ENCODE measurements around the gene UQCR11.

UQCR11 gene

DNA sequence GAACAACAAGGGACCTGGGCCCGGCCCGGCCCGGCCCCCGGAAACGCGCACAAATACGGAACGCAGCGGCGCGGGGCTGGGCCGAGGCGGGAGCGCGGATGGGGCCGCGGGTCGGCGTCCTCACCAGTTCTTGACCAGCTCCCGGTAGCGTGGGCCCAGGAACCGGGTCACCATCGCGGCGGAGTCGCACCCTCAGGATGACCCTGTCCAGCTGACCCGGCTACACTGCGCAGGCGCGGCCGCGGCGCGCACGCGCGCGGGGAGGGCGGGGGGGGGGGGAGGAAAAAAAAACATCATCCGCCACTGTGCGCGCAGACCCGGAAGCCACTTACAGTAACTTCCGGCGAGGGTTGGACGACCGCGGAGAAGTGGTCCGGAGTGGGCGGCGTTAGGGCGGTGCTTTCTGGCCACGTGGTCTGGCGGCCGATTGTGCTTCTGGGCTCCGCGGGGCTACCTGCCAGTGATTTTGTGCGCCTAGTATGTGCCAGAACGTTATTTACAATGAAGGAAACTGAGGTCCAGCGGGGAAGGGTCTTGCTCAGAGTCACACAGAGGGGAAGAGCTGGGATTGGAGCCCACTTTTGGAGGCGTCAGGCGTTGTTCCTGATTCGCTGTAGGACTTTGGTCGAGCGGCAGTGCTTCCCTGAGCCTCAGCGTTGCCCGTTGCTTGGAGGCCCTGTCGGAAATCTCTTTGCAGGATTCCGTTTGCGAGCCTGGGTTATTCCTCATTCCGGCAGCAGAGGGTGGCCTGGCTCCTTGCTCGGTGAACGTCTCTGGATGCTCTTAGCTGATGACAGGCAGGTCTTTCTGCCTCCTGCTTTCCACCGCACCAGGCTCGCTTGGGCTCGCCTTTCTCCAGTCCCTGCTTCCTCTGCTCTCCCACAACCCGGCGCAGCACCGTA is at the start of gene UQCR11:
Gene UQCR11 (minus strand): TSS at position 227 of the 902 bp plus-strand sequence. CDS start 53 bp downstream, at position 174.
- H3K4me2 ChIP-seq (ENCODE audit: insufficient read depth, low read length), result peak within 1 kb of the TSS; percentile 87
- H3K4me3 ChIP-seq (ENCODE audit: low read depth in 1 of 2, low read length in 2 of 2), result peak within 1 kb of the TSS; percentile 100
- H3K9ac ChIP-seq (ENCODE audit: low read depth, low read length), result peak within 1 kb of the TSS; percentile 99
- H3K4me1 ChIP-seq (ENCODE audit: insufficient read depth, low read length), result peaks cover 40% of the 10 kb centered on the region
- H3K27me3 ChIP-seq (ENCODE audit: insufficient read depth, low read length, poor library complexity), result no peaks in the 10 kb centered on the region
- peak within 1 kb of the TSS; percentile 85 for H3K27ac ChIP-seq (ENCODE audit: low read length)
- DNase-seq (peak; percentile 92), ATAC-seq (ENCODE audit: insufficient read depth, low read depth) (peak; percentile 84)
- H3K9me3 ChIP-seq (ENCODE audit: insufficient read depth, low read length, severe bottlenecking), result no peaks in the 10 kb centered on the region
- TF ChIP-seq, protein P1, sequence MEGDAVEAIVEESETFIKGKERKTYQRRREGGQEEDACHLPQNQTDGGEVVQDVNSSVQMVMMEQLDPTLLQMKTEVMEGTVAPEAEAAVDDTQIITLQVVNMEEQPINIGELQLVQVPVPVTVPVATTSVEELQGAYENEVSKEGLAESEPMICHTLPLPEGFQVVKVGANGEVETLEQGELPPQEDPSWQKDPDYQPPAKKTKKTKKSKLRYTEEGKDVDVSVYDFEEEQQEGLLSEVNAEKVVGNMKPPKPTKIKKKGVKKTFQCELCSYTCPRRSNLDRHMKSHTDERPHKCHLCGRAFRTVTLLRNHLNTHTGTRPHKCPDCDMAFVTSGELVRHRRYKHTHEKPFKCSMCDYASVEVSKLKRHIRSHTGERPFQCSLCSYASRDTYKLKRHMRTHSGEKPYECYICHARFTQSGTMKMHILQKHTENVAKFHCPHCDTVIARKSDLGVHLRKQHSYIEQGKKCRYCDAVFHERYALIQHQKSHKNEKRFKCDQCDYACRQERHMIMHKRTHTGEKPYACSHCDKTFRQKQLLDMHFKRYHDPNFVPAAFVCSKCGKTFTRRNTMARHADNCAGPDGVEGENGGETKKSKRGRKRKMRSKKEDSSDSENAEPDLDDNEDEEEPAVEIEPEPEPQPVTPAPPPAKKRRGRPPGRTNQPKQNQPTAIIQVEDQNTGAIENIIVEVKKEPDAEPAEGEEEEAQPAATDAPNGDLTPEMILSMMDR (IDR thresholded peaks at IDR 0.05; ENCODE audit: borderline replicate concordance, extremely low read depth, low read length, poor library complexity, severe bottlenecking), result peak; percentile 89
- TF ChIP-seq EZH2 (IDR thresholded peaks at IDR 0.05; ENCODE audit: borderline replicate concordance, low read depth, low read length, severe bottlenecking), result no peak
- H2AFZ ChIP-seq (ENCODE audit: low read depth, low read length), result peak within 1 kb of the TSS; percentile 89
- peaks cover 47% of the 10 kb centered on the region for H3K79me2 ChIP-seq (ENCODE audit: insufficient read depth, low read length)
- H4K20me1 ChIP-seq (ENCODE audit: insufficient read depth, low read length), result peaks cover 34% of the 10 kb centered on the region
- peaks cover 35% of the 10 kb centered on the region for H3K36me3 ChIP-seq (ENCODE audit: insufficient read depth, low read length)

DNA sequence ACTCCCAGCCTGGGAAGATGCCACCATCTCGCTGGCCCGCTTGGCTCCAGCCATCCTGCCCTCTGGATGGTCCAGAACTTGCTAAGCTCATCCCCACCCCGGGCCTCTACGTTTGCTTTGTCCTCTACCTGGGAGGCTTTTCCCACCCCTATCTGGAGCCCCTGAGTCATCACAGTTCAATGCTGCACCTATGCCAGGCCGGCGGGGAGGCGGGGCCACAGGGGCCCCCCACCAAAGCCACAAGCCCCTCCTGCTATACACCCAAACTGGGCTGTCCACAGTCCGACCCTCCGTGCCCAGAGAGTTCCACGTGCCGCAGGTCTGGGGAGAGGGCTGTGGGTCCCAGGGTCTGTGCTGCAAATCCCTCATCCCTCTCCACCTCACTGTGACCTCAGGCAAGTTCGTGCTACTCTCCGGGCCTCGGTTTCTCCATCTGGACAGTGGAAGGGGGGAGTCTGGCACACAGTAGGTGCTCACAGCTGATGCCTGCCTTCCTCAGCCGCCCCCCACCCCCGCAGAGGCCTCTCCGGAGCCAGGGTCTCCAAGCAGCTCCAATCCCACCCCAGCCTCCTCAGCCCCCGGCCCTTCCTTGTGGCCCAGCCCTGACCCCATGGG is 49.0 kb upstream of the UQCR11 start:
- H3K4me1 ChIP-seq (ENCODE audit: insufficient read depth, low read length), result peaks cover 25% of the 10 kb centered on the region
- H4K20me1 ChIP-seq (ENCODE audit: insufficient read depth, low read length), result peaks cover 18% of the 10 kb centered on the region
- H3K4me3 ChIP-seq (ENCODE audit: low read depth in 1 of 2, low read length in 2 of 2), result no peak overlapping the region

DNA sequence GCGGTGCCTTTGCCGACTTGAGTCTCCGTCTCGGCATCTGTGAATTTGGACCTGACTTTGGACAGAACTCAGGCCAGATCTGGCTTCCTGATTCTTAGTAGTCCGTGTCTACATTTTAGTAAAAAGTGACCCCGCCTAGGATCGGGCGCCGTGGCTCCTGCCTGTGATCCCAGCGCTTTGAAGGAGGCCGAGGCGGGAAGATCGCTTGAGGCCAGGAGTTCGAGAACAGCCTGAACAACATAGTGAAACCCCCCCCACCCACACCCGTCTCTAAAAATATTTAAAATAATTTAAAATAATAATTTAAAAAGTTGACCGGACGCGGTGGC is 48.0 kb upstream of the UQCR11 start:
- DNase-seq (no peak), ATAC-seq (ENCODE audit: insufficient read depth, low read depth) (no peak)
- no peak for TF ChIP-seq EZH2 (IDR thresholded peaks at IDR 0.05; ENCODE audit: borderline replicate concordance, low read depth, low read length, severe bottlenecking)
- TF ChIP-seq, protein P1 (IDR thresholded peaks at IDR 0.05; ENCODE audit: borderline replicate concordance, extremely low read depth, low read length, poor library complexity, severe bottlenecking), result no peak
- peak overlapping the region; percentile 39 to 83; a peak in 3 of 4 replicates for H3K4me3 ChIP-seq (ENCODE audit: low read depth in 1 of 2, low read length in 2 of 2)
- no peaks in the 10 kb centered on the region for H3K27me3 ChIP-seq (ENCODE audit: insufficient read depth, low read length, poor library complexity)
- H4K20me1 ChIP-seq (ENCODE audit: insufficient read depth, low read length), result peaks cover 28% of the 10 kb centered on the region
- peak overlapping the region; percentile 95 for H2AFZ ChIP-seq (ENCODE audit: low read depth, low read length)
- H3K79me2 ChIP-seq (ENCODE audit: insufficient read depth, low read length), result peaks cover 39% of the 10 kb centered on the region
- peak overlapping the region; percentile 86 for H3K4me2 ChIP-seq (ENCODE audit: insufficient read depth, low read length)
- peaks cover 21% of the 10 kb centered on the region for H3K36me3 ChIP-seq (ENCODE audit: insufficient read depth, low read length)
- peaks cover 25% of the 10 kb centered on the region for H3K4me1 ChIP-seq (ENCODE audit: insufficient read depth, low read length)
- H3K9ac ChIP-seq (ENCODE audit: low read depth, low read length), result peak overlapping the region; percentile 84
- H3K9me3 ChIP-seq (ENCODE audit: insufficient read depth, low read length, severe bottlenecking), result no peaks in the 10 kb centered on the region
- H3K27ac ChIP-seq (ENCODE audit: low read length), result peak overlapping the region; percentile 88

More for the DNA sequence above, 49.0 kb upstream of the UQCR11 start:
- Histone ChIP-seq H3K27ac (ENCODE audit: low read length) (no peak overlapping the region), H3K4me2 (ENCODE audit: insufficient read depth, low read length) (no peak overlapping the region), H3K27me3 (ENCODE audit: insufficient read depth, low read length, poor library complexity) (no peaks in the 10 kb centered on the region), H3K9ac (ENCODE audit: low read depth, low read length) (no peak overlapping the region), H3K9me3 (ENCODE audit: insufficient read depth, low read length, severe bottlenecking) (no peaks in the 10 kb centered on the region), H3K79me2 (ENCODE audit: insufficient read depth, low read length) (peaks cover 29% of the 10 kb centered on the region), H2AFZ (ENCODE audit: low read depth, low read length) (no peak overlapping the region), H3K36me3 (ENCODE audit: insufficient read depth, low read length) (peaks cover 11% of the 10 kb centered on the region)
- DNase-seq (no peak), ATAC-seq (ENCODE audit: insufficient read depth, low read depth) (no peak)
- TF ChIP-seq, protein P1 (IDR thresholded peaks at IDR 0.05; ENCODE audit: borderline replicate concordance, extremely low read depth, low read length, poor library complexity, severe bottlenecking), result no peak
- no peak for TF ChIP-seq EZH2 (IDR thresholded peaks at IDR 0.05; ENCODE audit: borderline replicate concordance, low read depth, low read length, severe bottlenecking)

Measured in DND-41 (cell line).